K562 (cell line): ENCODE measurements around the gene PPTC7.
"Not testable (repeated sequence)": the region's sequence is repeated elsewhere in the genome, so short reads cannot be mapped to it uniquely, and the experiment has no call there.

ENCODE experiments used
- NR2C2 ChIP-seq, 2 experiments: fragments of 200-800 bp in 1 of 2; sonication (Bioruptor generic) in 1 of 2; sonication (generic) in 1 of 2; formaldehyde crosslinking in 1 of 2; IDR thresholded peaks; 2 replicates each; pipeline versions ENCODE4 v1.6.1 to v1.8.0; 2016 to 2022; ENCODE audit warnings: mild to moderate bottlenecking in 1 of 2, missing compliant biosample characterization in 1 of 2, missing genetic modification characterization in 1 of 2, missing genetic modification reagents in 1 of 2
- SREBF2 ChIP-seq: sonication (generic); formaldehyde crosslinking; IDR thresholded peaks from 2 replicates; pipeline ENCODE4 v1.4.0; 2020; ENCODE audit warnings: mild to moderate bottlenecking, missing genetic modification reagents
- ZFX ChIP-seq: sonication (generic); formaldehyde crosslinking; IDR thresholded peaks from 2 replicates; pipeline ENCODE4 v1.8.0; 2022; ENCODE audit warnings: mild to moderate bottlenecking, missing genetic modification reagents, moderate library complexity
- TF ChIP-seq, protein P1 (sequence below), 3 experiments: IDR thresholded peaks in 2 of 3; conservative IDR thresholded peaks in 1 of 3; 2 replicates each; pipeline ENCODE4 v1.5.1; 2011 to 2012; ENCODE audit warnings: low read length in 3 of 3, mild to moderate bottlenecking in 3 of 3, control low read depth in 2 of 3, improper control_type of control experiment in 1 of 3, inconsistent platforms in 1 of 3, low read depth in 1 of 3, mixed read lengths in 1 of 3, moderate library complexity in 1 of 3; ENCODE audit not compliant: insufficient read depth in 2 of 3

DNA sequence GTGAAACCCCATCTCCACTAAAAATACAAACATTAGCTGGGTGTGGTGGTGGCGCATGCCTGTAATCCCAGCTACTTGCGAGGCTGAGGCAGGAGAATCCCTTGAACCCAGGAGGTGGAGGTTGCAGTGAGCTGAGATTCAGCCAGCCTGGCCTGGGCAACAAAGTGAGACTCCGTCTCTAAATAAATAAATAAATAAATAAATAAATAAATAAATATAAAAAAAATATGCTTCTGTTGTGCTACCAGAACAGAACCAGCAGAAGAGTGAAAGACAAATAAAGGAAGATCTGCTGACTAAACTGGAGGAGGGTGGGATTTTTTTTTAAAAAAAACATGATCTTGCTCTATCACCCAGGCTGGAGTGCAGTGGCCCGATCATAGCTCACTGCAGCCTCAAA lies 9.8 kb upstream of the PPTC7 start:
- TF ChIP-seq, protein P1, sequence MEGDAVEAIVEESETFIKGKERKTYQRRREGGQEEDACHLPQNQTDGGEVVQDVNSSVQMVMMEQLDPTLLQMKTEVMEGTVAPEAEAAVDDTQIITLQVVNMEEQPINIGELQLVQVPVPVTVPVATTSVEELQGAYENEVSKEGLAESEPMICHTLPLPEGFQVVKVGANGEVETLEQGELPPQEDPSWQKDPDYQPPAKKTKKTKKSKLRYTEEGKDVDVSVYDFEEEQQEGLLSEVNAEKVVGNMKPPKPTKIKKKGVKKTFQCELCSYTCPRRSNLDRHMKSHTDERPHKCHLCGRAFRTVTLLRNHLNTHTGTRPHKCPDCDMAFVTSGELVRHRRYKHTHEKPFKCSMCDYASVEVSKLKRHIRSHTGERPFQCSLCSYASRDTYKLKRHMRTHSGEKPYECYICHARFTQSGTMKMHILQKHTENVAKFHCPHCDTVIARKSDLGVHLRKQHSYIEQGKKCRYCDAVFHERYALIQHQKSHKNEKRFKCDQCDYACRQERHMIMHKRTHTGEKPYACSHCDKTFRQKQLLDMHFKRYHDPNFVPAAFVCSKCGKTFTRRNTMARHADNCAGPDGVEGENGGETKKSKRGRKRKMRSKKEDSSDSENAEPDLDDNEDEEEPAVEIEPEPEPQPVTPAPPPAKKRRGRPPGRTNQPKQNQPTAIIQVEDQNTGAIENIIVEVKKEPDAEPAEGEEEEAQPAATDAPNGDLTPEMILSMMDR (IDR thresholded peaks at IDR 0.05 in 2 of 3, conservative IDR thresholded peaks at IDR 0.05 in 1 of 3; ENCODE audit: insufficient read depth in 2 of 3, low read depth in 1 of 3, low read length in 3 of 3) = not testable (repeated sequence)
- TF ChIP-seq SREBF2 (CRISPR knock-in tag); ZFX (CRISPR knock-in tag); NR2C2 (CRISPR knock-in tag; IDR thresholded peaks at IDR 0.05); NR2C2 (tag; IDR thresholded peaks at IDR 0.05): not testable (repeated sequence)
